ENCODE results near the gene FCER1G.

- no peak for TF ChIP-seq REST (IDR thresholded peaks at IDR 0.05)
- TF ChIP-seq EGR1 (IDR thresholded peaks at IDR 0.05; ENCODE audit: low read depth in 2 of 2), result no peak
- TF ChIP-seq CTCF (IDR thresholded peaks at IDR 0.05; ENCODE audit: low read depth, low read length, missing input control), result no peak
- TF ChIP-seq RXRA (IDR thresholded peaks at IDR 0.05), result no peak
- no peak for TF ChIP-seq RAD21 (IDR thresholded peaks at IDR 0.05)
- TF ChIP-seq TAF1 (conservative IDR thresholded peaks at IDR 0.05), result no peak
- no peak for TF ChIP-seq MAX (IDR thresholded peaks at IDR 0.05)
- TF ChIP-seq SP1 (IDR thresholded peaks at IDR 0.05), result no peak
- TF ChIP-seq ZBTB33 (IDR thresholded peaks at IDR 0.05), result no peak
- no peak for TF ChIP-seq GABPA (IDR thresholded peaks at IDR 0.05 in 1 of 2, conservative IDR thresholded peaks at IDR 0.05 in 1 of 2)
These were observed 50.2 kb downstream of the FCER1G start for GRCh38 chr1:161265305-161265704.
